GM12874 (cell line): ENCODE measurements around the gene LZTS3.

ENCODE experiments used
- TF ChIP-seq, protein P1 (sequence below): IDR thresholded peaks from 2 replicates; pipeline ENCODE4 v1.5.1; 2011; ENCODE audit warnings: low read depth, mild to moderate bottlenecking, control low read depth, low read length, moderate library complexity; ENCODE audit not compliant: insufficient read depth

Gene LZTS3

GRCh38 chr20:3117839-3118379 lies 55.4 kb downstream of the LZTS3 start:
- TF ChIP-seq, protein P1, sequence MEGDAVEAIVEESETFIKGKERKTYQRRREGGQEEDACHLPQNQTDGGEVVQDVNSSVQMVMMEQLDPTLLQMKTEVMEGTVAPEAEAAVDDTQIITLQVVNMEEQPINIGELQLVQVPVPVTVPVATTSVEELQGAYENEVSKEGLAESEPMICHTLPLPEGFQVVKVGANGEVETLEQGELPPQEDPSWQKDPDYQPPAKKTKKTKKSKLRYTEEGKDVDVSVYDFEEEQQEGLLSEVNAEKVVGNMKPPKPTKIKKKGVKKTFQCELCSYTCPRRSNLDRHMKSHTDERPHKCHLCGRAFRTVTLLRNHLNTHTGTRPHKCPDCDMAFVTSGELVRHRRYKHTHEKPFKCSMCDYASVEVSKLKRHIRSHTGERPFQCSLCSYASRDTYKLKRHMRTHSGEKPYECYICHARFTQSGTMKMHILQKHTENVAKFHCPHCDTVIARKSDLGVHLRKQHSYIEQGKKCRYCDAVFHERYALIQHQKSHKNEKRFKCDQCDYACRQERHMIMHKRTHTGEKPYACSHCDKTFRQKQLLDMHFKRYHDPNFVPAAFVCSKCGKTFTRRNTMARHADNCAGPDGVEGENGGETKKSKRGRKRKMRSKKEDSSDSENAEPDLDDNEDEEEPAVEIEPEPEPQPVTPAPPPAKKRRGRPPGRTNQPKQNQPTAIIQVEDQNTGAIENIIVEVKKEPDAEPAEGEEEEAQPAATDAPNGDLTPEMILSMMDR: peak; percentile 56

GRCh38 chr20:3116341-3116740 lies 57.0 kb downstream of the LZTS3 start:
- TF ChIP-seq, protein P1: no peak

GRCh38 chr20:3115190-3116107 lies 57.9 kb downstream of the LZTS3 start:
- TF ChIP-seq, protein P1: peak; percentile 83
